ENCODE results near the gene HNRNPA2B1.
"Not testable (repeated sequence)": the region's sequence is repeated elsewhere in the genome, so short reads cannot be mapped to it uniquely, and the experiment has no call there.

Gene HNRNPA2B1

DNA sequence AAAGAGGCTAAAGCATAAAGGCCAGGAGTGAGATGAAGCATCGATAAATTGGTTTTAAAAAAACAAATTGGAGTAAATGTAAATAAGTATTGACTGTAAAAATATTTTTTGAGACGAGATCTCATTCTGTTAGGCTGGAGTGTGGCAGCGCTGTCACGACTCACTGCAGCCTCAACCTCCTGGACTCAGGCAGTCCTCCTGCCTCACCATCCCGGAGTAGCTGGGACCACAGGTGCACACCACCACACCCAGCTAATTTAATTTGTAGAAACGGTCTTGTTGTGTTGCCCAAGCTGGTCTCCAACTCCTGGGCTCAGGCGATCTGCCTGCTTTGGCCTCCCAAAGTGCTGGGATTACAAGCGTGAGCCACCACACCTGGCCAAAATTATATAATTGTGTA is 17.8 kb downstream of the HNRNPA2B1 start:
- H3K4me1 ChIP-seq (ENCODE audit: control insufficient read depth, insufficient read depth, low read length, poor library complexity, severe bottlenecking) = no peaks in the 10 kb centered on the region
- no peaks in the 10 kb centered on the region for H3K9me3 ChIP-seq (ENCODE audit: control insufficient read depth, low read length)
- H3K4me3 ChIP-seq (ENCODE audit: extremely low read depth, insufficient read depth, low read length, poor library complexity, severe bottlenecking) = no peak overlapping the region
- peaks cover 11% of the 10 kb centered on the region for H3K36me3 ChIP-seq (ENCODE audit: control insufficient read depth, insufficient read depth, low read length)
- 82 to 86% methylated on average over 1 to 6 of the region's 8 CpGs for WGBS, 2 experiments (ENCODE audit: insufficient coverage in 2 of 2)
- no peak overlapping the region for H3K27ac ChIP-seq (ENCODE audit: low read depth, low read length, severe bottlenecking)

DNA sequence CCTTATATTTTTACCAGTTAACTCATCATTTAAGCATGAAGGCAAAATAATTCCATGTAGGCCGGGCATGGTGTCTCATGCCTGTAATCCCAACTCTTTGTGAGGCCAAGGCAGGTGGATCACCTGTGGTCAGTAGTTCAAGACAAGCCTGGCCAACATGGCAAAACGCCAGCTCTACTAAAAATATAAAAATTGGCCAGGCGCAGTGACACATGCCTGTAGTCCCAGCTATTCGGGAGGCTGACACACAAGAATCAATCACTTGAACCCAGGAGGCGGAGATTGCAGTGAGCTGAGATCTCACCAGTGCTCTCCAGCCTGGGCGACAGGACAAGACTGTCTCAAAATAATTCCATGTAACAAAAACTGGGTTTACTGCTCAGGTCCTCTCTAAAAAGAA is 18.3 kb downstream of the HNRNPA2B1 start:
- WGBS, 2 experiments (ENCODE audit: insufficient coverage in 2 of 2) = 98% methylated on average over 5 to 6 of the region's 6 CpGs
- H3K36me3 ChIP-seq (ENCODE audit: control insufficient read depth, insufficient read depth, low read length) = peaks cover 7% of the 10 kb centered on the region
- no peaks in the 10 kb centered on the region for H3K4me1 ChIP-seq (ENCODE audit: control insufficient read depth, insufficient read depth, low read length, poor library complexity, severe bottlenecking)
- no peak overlapping the region for H3K4me3 ChIP-seq (ENCODE audit: extremely low read depth, insufficient read depth, low read length, poor library complexity, severe bottlenecking)
- no peak overlapping the region for H3K27ac ChIP-seq (ENCODE audit: low read depth, low read length, severe bottlenecking)
- H3K9me3 ChIP-seq (ENCODE audit: control insufficient read depth, low read length) = peaks cover 3% of the 10 kb centered on the region

DNA sequence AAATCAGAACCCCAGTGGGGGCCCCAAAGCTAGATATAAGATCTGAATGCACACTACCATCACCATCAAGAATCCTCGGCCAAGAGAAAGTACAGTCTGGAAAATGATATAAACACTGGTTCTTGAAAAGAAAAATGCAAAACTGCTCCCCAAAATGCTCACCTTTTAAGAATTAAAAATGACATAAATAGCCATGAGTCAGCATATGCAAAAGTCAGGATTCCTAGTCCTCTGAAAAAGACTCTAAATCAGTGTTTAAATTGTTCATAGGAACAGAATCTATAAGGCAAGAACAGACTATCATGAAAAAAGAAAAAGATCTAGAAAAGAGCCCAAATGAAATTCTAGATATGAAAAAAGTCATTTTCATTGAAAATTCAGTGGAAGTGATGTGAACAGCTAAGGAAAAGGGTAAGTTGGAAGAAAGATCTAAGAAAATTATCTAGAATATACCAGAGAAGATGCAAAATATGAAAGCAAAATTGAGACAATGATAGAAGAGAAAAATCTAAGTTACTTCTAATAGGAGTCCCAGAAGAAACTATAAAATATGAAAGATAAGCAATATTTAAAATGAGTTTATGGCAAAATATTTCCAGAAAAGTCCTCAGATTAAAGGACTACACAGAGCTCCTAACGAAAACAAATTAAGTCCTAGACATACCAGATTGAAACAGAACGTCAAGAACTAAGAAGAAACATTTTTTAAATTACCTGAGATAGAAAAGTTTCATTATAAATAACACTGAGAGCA is 18.9 kb downstream of the HNRNPA2B1 start:
- H3K9me3 ChIP-seq (ENCODE audit: control insufficient read depth, low read length) = peaks cover 3% of the 10 kb centered on the region
- H3K36me3 ChIP-seq (ENCODE audit: control insufficient read depth, insufficient read depth, low read length) = peaks cover 3% of the 10 kb centered on the region
- WGBS, 2 experiments (ENCODE audit: insufficient coverage in 2 of 2) = 100% methylated on average over 1 of the region's 3 CpGs; no CpG with 5 or more reads in 1 of the 2 experiments
- H3K4me1 ChIP-seq (ENCODE audit: control insufficient read depth, insufficient read depth, low read length, poor library complexity, severe bottlenecking) = no peaks in the 10 kb centered on the region
- H3K4me3 ChIP-seq (ENCODE audit: extremely low read depth, insufficient read depth, low read length, poor library complexity, severe bottlenecking) = no peak overlapping the region
- no peak overlapping the region for H3K27ac ChIP-seq (ENCODE audit: low read depth, low read length, severe bottlenecking)

DNA sequence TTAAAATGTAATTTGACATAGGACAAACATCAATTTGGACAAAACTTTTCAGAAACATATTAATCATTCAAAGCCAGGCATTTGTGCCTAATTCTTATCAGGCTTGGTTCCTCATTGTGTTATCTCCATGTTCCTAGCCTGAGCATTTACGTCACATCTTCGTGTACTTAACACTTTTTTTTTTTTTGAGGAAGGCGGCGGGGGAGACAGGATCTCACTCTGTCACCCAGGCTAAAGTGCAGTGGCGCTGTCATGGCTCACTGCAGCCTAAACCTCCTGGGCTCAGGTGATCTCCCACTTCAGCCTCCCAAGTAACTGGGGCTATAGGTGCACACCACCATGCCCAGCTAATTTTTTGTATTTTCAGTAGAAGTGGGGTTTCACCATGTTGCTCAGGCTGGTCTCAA is 19.8 kb downstream of the HNRNPA2B1 start:
- H3K36me3 ChIP-seq (ENCODE audit: control insufficient read depth, insufficient read depth, low read length) = peaks cover 3% of the 10 kb centered on the region
- peaks cover 3% of the 10 kb centered on the region for H3K9me3 ChIP-seq (ENCODE audit: control insufficient read depth, low read length)
- no peak overlapping the region for H3K4me3 ChIP-seq (ENCODE audit: extremely low read depth, insufficient read depth, low read length, poor library complexity, severe bottlenecking)
- H3K4me1 ChIP-seq (ENCODE audit: control insufficient read depth, insufficient read depth, low read length, poor library complexity, severe bottlenecking) = no peaks in the 10 kb centered on the region
- H3K27ac ChIP-seq (ENCODE audit: low read depth, low read length, severe bottlenecking) = no peak overlapping the region
- WGBS, 2 experiments (ENCODE audit: insufficient coverage in 2 of 2) = 82 to 90% methylated on average over 3 to 4 of the region's 5 CpGs

DNA sequence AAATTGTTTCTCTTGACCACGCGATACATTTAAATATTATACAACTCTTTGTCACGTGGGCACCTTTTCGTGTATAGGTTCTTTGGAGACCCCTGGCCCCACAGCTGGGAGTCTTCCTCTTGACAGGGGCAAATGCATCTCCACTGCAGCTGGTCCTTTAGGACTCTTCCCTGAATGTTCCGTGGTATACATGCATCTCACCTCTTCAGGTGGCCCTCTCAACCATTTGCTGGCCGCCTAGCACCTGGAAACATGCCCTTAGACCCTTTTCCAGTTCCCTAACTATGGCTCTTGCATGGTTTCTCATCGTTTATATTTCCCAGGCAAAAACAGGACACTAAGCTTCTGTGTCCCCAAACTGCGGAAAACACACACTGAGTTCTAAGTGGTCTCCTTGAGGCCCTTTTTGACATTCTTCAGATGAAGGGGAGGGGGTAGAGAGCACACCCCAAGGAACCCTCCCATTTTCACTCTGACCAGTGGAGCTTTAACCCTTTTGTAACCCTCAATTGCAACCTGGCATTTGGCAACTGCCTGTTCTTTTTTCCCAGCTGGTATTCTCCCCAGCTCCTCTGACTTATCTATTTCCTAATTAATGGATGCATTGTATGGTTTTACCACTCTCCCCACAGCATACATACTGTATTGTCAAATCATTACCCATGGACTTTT is 20.6 kb downstream of the HNRNPA2B1 start:
- 83 to 86% methylated on average over 8 of the region's 8 CpGs for WGBS, 2 experiments (ENCODE audit: insufficient coverage in 2 of 2)
- no peak overlapping the region for H3K4me3 ChIP-seq (ENCODE audit: extremely low read depth, insufficient read depth, low read length, poor library complexity, severe bottlenecking)
- H3K27ac ChIP-seq (ENCODE audit: low read depth, low read length, severe bottlenecking) = no peak overlapping the region
- peaks cover 3% of the 10 kb centered on the region for H3K9me3 ChIP-seq (ENCODE audit: control insufficient read depth, low read length)
- peaks cover 2% of the 10 kb centered on the region for H3K36me3 ChIP-seq (ENCODE audit: control insufficient read depth, insufficient read depth, low read length)
- no peaks in the 10 kb centered on the region for H3K4me1 ChIP-seq (ENCODE audit: control insufficient read depth, insufficient read depth, low read length, poor library complexity, severe bottlenecking)

DNA sequence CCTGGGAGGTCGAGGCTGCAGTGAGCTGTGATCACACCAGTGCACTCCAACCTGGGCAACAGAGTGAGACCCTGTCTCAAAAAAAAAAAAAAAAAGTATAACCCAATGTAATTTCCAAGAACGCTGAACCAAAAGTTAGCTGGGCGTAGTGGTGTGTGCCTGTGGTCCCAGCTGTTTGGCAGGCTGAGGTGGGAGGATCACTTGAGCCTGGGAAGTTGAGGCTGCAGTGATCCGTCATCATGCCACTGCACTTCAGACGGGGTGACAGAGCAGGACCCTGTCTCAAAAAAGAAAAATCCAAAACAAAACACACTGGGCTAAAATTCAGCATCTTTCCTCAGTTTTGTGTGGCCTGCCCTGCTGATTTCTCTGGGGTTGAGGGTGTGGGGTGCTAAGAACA is 21.1 kb downstream of the HNRNPA2B1 start:
- Histone ChIP-seq H3K4me1 (ENCODE audit: control insufficient read depth, insufficient read depth, low read length, poor library complexity, severe bottlenecking) (no peaks in the 10 kb centered on the region), H3K36me3 (ENCODE audit: control insufficient read depth, insufficient read depth, low read length) (no peaks in the 10 kb centered on the region), H3K27ac (ENCODE audit: low read depth, low read length, severe bottlenecking) (no peak overlapping the region), H3K4me3 (ENCODE audit: extremely low read depth, insufficient read depth, low read length, poor library complexity, severe bottlenecking) (no peak overlapping the region), H3K9me3 (ENCODE audit: control insufficient read depth, low read length) (peaks cover 3% of the 10 kb centered on the region)
- WGBS, 2 experiments (ENCODE audit: insufficient coverage in 2 of 2) = 94 to 100% methylated on average over 1 to 2 of the region's 5 CpGs

DNA sequence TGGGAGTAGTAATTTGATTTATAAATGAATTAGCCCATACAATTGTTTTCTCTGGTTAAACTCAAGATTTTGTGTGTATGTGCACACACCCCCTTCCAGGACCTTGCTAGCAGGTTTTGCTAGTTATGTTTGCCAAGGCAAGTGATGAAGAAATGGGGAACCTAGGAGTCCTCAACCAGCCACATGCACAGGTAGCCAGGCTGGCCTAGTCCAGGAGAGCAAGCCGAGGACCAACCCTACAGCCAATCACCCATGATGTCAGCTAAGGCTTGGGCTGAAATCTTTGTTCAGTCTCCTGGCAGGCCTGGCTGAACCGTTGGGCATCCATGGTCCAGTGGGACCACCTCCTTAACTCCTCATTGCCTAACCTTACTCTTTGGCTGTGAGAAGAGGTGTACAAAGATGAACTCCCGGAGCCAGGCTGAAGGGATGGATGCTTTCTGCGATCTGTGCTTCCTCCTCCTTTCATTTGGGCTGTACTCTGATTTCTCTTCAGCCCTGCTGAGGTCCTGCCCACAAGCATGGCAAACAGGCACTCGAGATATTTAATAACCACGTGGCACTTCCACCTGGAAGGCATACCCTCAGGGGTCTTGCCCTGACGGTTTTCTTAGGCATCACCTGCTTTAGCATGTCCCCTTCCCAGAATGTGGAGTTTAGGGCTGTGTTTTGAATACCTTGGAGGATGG is 22.1 kb downstream of the HNRNPA2B1 start:
- Histone ChIP-seq H3K4me3 (ENCODE audit: extremely low read depth, insufficient read depth, low read length, poor library complexity, severe bottlenecking) (no peak overlapping the region), H3K36me3 (ENCODE audit: control insufficient read depth, insufficient read depth, low read length) (no peaks in the 10 kb centered on the region), H3K4me1 (ENCODE audit: control insufficient read depth, insufficient read depth, low read length, poor library complexity, severe bottlenecking) (no peaks in the 10 kb centered on the region), H3K27ac (ENCODE audit: low read depth, low read length, severe bottlenecking) (no peak overlapping the region), H3K9me3 (ENCODE audit: control insufficient read depth, low read length) (peaks cover 3% of the 10 kb centered on the region)
- WGBS, 2 experiments (ENCODE audit: insufficient coverage in 2 of 2) = 92 to 94% methylated on average over 5 to 7 of the region's 7 CpGs

DNA sequence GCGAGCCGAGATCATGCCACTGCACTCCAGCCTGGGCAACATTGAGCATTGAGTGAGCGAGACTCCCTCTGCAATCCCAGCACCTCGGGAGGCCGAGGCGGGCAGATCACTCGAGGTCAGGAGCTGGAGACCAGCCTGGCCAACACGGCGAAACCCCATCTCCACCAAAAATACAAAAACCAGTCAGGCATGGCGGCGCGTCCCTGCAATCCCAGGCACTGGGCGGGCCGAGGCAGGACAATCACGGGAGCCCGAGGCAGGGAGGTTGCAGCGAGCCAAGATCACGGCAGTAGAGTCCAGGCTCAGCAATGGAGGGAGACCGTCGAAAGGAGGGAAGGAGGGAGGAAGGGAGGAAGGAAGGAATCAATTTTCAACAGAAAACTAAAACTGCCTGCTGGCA is 23.3 kb downstream of the HNRNPA2B1 start:
- not testable (repeated sequence) for H3K36me3 ChIP-seq (ENCODE audit: control insufficient read depth, insufficient read depth, low read length); H3K4me3 ChIP-seq (ENCODE audit: extremely low read depth, insufficient read depth, low read length, poor library complexity, severe bottlenecking); H3K27ac ChIP-seq (ENCODE audit: low read depth, low read length, severe bottlenecking); H3K4me1 ChIP-seq (ENCODE audit: control insufficient read depth, insufficient read depth, low read length, poor library complexity, severe bottlenecking); H3K9me3 ChIP-seq (ENCODE audit: control insufficient read depth, low read length)
- WGBS, 2 experiments (ENCODE audit: insufficient coverage in 2 of 2) = 91 to 96% methylated on average over 10 to 11 of the region's 20 CpGs

DNA sequence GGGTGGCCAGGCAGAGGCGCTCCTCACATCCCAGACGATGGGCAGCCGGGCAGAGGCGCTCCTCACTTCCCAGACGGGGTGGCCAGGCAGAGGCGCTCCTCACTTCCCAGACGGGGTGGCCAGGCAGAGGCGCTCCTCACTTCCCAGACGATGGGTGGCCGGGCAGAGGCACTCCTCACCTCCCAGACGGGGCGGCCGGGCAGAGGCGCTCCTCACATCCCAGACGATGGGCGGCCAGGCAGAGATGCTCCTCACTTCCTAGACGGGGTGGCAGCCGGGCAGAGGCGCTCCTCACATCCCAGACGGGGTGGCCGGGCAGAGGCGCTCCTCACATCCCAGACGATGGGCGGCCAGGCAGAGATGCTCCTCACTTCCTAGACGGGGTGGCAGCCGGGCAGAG is 23.9 kb downstream of the HNRNPA2B1 start:
- H3K9me3 ChIP-seq (ENCODE audit: control insufficient read depth, low read length); H3K36me3 ChIP-seq (ENCODE audit: control insufficient read depth, insufficient read depth, low read length); H3K4me1 ChIP-seq (ENCODE audit: control insufficient read depth, insufficient read depth, low read length, poor library complexity, severe bottlenecking); H3K4me3 ChIP-seq (ENCODE audit: extremely low read depth, insufficient read depth, low read length, poor library complexity, severe bottlenecking); H3K27ac ChIP-seq (ENCODE audit: low read depth, low read length, severe bottlenecking): not testable (repeated sequence)
- 84 to 98% methylated on average over 9 to 11 of the region's 26 CpGs for WGBS, 2 experiments (ENCODE audit: insufficient coverage in 2 of 2)

DNA sequence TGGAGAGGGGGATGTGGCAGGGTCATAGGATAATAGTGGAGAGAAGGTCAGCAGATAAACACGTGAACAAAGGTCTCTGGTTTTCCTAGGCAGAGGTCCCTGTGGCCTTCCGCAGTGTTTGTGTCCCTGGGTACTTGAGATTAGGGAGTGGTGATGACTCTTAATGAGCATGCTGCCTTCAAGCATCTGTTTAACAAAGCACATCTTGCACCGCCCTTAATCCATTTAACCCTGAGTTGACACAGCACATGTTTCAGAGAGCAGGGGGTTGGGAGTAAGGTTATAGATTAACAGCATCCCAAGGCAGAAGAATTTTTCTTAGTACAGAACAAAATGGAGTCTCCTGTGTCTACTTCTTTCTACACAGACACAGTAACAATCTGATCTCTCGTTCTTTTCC is 24.6 kb downstream of the HNRNPA2B1 start:
- not testable (repeated sequence) for H3K27ac ChIP-seq (ENCODE audit: low read depth, low read length, severe bottlenecking); H3K4me1 ChIP-seq (ENCODE audit: control insufficient read depth, insufficient read depth, low read length, poor library complexity, severe bottlenecking); H3K4me3 ChIP-seq (ENCODE audit: extremely low read depth, insufficient read depth, low read length, poor library complexity, severe bottlenecking); H3K9me3 ChIP-seq (ENCODE audit: control insufficient read depth, low read length); H3K36me3 ChIP-seq (ENCODE audit: control insufficient read depth, insufficient read depth, low read length)
- WGBS, 2 experiments (ENCODE audit: insufficient coverage in 2 of 2) = 83% methylated on average over 1 of the region's 4 CpGs; no CpG with 5 or more reads in 1 of the 2 experiments

DNA sequence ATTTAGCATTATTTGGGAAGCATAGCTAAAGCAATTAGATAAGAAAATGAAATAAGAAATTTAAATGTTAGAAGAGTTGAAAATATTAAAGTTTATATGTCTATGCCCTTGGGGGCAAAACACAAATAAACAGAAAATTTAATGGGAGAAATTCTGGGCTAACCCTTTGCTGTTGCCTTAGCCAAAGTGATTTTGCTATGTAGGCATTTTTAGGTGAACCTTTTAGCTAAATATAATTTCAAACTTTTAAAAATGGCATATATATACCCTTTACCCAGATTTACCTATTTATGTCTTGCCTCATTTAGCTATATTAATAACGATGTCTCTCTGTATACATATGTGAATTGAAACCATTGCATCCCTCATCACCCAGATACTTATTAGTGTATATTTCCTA is 28.5 kb downstream of the HNRNPA2B1 start:
- no CpG with 5 or more reads among the region's 1 CpG for WGBS, 2 experiments (ENCODE audit: insufficient coverage in 2 of 2)
- no peak overlapping the region for H3K4me3 ChIP-seq (ENCODE audit: extremely low read depth, insufficient read depth, low read length, poor library complexity, severe bottlenecking)
- H3K9me3 ChIP-seq (ENCODE audit: control insufficient read depth, low read length) = no peaks in the 10 kb centered on the region
- peaks cover 3% of the 10 kb centered on the region for H3K36me3 ChIP-seq (ENCODE audit: control insufficient read depth, insufficient read depth, low read length)
- H3K27ac ChIP-seq (ENCODE audit: low read depth, low read length, severe bottlenecking) = no peak overlapping the region
- H3K4me1 ChIP-seq (ENCODE audit: control insufficient read depth, insufficient read depth, low read length, poor library complexity, severe bottlenecking) = no peaks in the 10 kb centered on the region
